ENCODE data around the gene IFIT5.

The IFIT5 gene

DNA sequence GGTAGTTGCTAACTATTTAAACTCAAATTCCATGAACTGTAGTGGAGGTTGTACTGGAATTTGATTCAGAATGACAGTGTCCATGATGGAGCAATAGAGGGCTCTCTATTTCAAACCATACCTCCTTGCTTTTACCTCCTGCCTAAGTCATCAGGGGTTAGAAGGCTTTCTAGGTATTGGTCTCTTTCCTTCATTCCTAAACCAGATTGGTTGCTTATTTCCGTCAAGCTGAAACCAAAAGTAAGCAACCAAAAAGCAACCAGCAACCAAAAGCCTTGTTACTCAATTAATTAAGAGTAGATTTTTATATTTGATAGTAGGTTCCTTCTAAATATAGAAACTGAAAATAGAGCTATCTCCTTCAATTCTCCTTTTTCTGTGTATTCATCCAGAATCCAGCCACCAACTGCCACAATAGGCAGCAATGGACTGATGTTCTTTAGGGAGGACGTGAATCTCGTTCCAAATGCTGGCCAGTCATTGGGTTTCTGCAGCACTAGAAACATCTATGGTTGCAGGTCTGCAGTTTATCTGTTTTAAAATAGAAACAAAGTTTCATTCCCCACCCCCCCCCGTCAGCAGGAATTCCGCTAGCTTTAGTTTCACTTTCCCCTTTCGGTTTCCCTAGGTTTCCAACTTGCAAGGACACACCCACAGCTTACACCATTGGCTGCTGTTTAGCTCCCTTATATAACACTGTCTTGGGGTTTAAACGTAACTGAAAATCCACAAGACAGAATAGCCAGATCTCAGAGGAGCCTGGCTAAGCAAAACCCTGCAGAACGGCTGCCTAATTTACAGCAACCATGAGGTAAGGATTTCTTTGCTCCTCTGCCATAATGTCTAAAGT lies 22.2 kb upstream of the IFIT5 start, which contains the start of gene IFIT1:
Gene IFIT1 (plus strand): TSS at position 717 of the 850 bp plus-strand sequence. CDS start 90 bp downstream, at position 807.
- TF ChIP-seq, protein P1, sequence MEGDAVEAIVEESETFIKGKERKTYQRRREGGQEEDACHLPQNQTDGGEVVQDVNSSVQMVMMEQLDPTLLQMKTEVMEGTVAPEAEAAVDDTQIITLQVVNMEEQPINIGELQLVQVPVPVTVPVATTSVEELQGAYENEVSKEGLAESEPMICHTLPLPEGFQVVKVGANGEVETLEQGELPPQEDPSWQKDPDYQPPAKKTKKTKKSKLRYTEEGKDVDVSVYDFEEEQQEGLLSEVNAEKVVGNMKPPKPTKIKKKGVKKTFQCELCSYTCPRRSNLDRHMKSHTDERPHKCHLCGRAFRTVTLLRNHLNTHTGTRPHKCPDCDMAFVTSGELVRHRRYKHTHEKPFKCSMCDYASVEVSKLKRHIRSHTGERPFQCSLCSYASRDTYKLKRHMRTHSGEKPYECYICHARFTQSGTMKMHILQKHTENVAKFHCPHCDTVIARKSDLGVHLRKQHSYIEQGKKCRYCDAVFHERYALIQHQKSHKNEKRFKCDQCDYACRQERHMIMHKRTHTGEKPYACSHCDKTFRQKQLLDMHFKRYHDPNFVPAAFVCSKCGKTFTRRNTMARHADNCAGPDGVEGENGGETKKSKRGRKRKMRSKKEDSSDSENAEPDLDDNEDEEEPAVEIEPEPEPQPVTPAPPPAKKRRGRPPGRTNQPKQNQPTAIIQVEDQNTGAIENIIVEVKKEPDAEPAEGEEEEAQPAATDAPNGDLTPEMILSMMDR (IDR thresholded peaks at IDR 0.05; ENCODE audit: insufficient read depth, low read length, missing control alignments): no peak
- ChIA-PET POLR2A (interaction anchor here (0.6 to 1.0 kb wide), 3 partner anchors 141 to 254 kb away, joined by 3 to 5 read pairs (median 5); no protein-coding TSS in a partner anchor), CTCF (interaction anchor here (0.9 to 3.0 kb wide), 11 partner anchors 9 to 178 kb away, joined by 3 to 20 read pairs (median 4); partner anchors contain the start of gene LIPA)
- peak within 1 kb of the TSS; percentile 75 for H3K4me3 ChIP-seq (ENCODE audit: low read depth, low read length)
- peak; percentile 85 for DNase-seq (ENCODE audit: low read depth, low spot score)

DNA sequence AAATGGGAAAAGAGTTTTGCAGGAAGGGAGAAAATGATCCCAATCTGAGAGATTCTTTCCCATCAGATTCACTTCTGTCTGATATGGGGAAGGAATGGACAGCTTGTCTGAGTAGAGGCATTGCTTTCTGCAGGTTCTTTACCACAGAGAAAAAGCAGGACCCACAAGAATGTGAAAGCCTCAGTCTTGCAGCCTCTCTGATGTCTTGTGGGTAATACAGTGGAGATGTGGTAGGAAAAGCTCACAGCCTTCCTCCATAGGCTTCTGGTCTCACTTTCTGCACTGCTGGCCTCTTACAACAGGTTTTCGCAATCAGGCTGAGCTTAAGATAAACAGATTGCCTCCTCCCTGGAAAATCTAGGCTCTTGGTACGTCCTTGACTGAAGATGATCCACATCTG lies 21.4 kb upstream of the IFIT5 start:
- TF ChIP-seq, protein P1 (IDR thresholded peaks at IDR 0.05; ENCODE audit: insufficient read depth, low read length, missing control alignments): no peak
- ChIA-PET POLR2A (interaction anchor here (0.7 to 1.0 kb wide), 2 partner anchors 142 to 253 kb away, joined by 3 to 5 read pairs; no protein-coding TSS in a partner anchor), CTCF (interaction anchor here (0.9 to 3.0 kb wide), 8 partner anchors 10 to 179 kb away, joined by 3 to 20 read pairs (median 5); partner anchors contain the start of genes IFIT5 and LIPA)
- H3K4me3 ChIP-seq (ENCODE audit: low read depth, low read length): peak overlapping the region; percentile 75
- peak; percentile 77 for DNase-seq (ENCODE audit: low read depth, low spot score)

DNA sequence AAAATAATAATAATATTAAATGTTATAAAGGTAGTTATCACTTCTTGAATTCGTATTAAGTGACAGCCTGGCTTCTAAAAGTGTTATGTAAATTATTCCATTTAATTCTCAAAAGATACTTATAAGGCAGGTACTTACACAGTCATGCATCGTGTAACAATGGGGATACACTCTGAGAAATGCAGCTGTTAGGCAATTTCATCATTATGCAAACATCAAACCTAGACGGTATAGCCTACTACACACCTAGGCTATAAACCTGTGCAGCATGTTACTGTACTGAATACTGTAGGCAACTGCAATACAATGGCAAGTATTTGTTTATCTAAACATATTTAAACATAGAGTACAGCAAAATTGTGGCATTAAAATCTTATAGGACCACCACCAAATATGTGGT lies 20.5 kb upstream of the IFIT5 start:
- TF ChIP-seq, protein P1 (IDR thresholded peaks at IDR 0.05; ENCODE audit: insufficient read depth, low read length, missing control alignments): no peak
- ChIA-PET POLR2A (no interaction called here), CTCF (interaction anchor here (1.3 to 3.0 kb wide), 4 partner anchors 25 to 180 kb away, joined by 3 to 20 read pairs (median 10); no protein-coding TSS in a partner anchor)
- no peak overlapping the region for H3K4me3 ChIP-seq (ENCODE audit: low read depth, low read length)
- DNase-seq (ENCODE audit: low read depth, low spot score): no peak

DNA sequence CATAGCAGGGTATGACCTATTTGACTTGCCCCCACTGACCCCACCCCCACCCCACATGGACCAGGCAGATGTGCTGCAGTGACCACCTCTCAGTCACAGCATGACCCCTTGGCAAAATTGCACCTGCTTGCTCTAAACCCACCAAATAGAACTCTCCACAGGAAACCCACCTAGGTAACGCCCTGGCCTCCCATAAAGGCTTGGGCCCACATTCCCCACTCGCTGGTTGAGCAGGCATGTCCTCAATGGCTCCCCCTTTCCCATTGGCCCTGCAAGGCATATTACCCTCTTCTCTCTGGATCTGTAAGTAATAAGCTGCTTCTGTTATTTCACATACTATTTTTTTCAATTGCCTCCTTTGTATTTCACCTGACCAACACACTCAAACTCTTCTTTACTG lies 19.2 kb upstream of the IFIT5 start:
- TF ChIP-seq, protein P1 (IDR thresholded peaks at IDR 0.05; ENCODE audit: insufficient read depth, low read length, missing control alignments): no peak
- no peak for DNase-seq (ENCODE audit: low read depth, low spot score)
- CTCF ChIA-PET: no interaction called here
- H3K4me3 ChIP-seq (ENCODE audit: low read depth, low read length): no peak overlapping the region
- POLR2A ChIA-PET: no interaction called here

DNA sequence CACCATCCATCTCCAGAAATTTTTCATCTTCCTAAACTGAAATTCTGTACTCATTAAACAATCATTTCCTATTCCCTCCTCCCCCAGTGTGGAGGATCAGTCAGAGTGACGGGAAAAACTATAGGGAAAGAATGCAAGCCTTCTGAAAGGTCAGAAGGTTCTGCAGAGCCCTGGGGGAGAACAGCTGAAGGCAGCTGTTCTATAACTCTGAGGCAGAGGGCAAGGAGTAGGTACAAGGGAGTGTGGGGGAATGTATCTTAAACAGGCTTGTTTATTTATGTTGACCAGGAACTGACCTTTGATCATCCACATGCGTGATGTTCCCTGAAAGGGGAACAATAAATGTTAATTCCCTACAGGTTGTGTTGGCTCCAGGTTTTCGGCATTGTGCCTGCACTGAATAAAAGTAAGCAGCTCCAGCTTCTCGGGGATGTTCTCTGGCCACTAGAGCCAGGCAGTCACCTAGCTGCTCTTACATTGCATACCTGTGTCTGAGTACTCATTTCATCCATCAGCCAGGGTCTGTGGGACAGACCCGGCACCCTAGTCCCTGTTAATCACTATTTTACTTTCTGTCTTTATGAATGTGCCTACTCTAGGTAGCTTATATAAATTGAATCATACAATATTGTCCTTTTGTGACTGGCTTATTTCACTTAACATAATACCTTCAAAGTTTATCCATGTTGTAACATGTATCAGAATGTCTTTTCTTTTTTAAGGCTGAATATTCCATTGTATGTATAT lies 16.2 kb upstream of the IFIT5 start:
- TF ChIP-seq, protein P1 (IDR thresholded peaks at IDR 0.05; ENCODE audit: insufficient read depth, low read length, missing control alignments): no peak
- DNase-seq (ENCODE audit: low read depth, low spot score): no peak
- no peak overlapping the region for H3K4me3 ChIP-seq (ENCODE audit: low read depth, low read length)
- CTCF ChIA-PET: interaction anchor here (1.2 kb wide), 1 partner anchor 181 kb away, joined by 3 read pairs; no protein-coding TSS in a partner anchor
- POLR2A ChIA-PET: no interaction called here

Measured in AG04449 (cell line).